Urinary bladder (tissue), 4 donors: ENCODE data around the gene NEK1. TPM values are rescaled to one million over a fixed set of nuclear protein-coding genes. Genes with fewer than 3 reads are reported as not detected.
"Not testable (repeated sequence)": the region's sequence is repeated elsewhere in the genome, so short reads cannot be mapped to it uniquely, and the experiment has no call there.

ENCODE experiments used
- DNase-seq: peaks from one replicate; pipeline ENCODE4 v3.0.0-alpha.2; 2015; ENCODE audit errors: extremely low spot score
- H3K27ac ChIP-seq: one replicate; pipeline ENCODE4 v1.5.1; 2013; ENCODE audit warnings: low read depth, mild to moderate bottlenecking, moderate library complexity
- H3K36me3 ChIP-seq: one replicate; pipeline ENCODE4 v1.6.1; 2013; ENCODE audit warnings: mild to moderate bottlenecking, moderate library complexity; ENCODE audit not compliant: insufficient read depth
- H3K4me1 ChIP-seq: one replicate; pipeline ENCODE4 v1.6.1; 2013; ENCODE audit warnings: mild to moderate bottlenecking, moderate library complexity; ENCODE audit not compliant: insufficient read depth
- H3K4me3 ChIP-seq: one replicate; pipeline ENCODE4 v1.5.1; 2013; ENCODE audit warnings: low read depth, low read length
- WGBS: extraction: QIAGEN DNeasy Blood & Tissue Kit; methylation state at CpG from one replicate; pipeline ENCODE4 v1.1.7; 2013; 5-methylcytosine and 5-hydroxymethylcytosine counted together
- polyA plus RNA-seq: library from polyadenylated mRNA; stranded (reverse); fragments of 200-250 nt; gene quantifications from one replicate; pipeline ENCODE4 v1.2.3, GENCODE V29; 2013
- total RNA-seq: library from RNA; depleted of rRNA; stranded (reverse); fragments of >200 nt; gene quantifications from one replicate; pipeline ENCODE4 v1.2.3, GENCODE V29; 2014
- donor health status: healthy with polysubstance abuse.
- donor health status: healthy.

Gene NEK1
- total and polyA plus RNA-seq, 2 donors = 10.0 to 40.8 TPM

- Histone ChIP-seq H3K4me3 (no peak overlapping the region), H3K27ac (no peak overlapping the region), H3K36me3 (no peaks in the 10 kb centered on the region), H3K4me1 (no peaks in the 10 kb centered on the region)
- no peak for DNase-seq
- WGBS = 45% methylated on average over 1 of the region's 1 CpG
These were observed 8.1 kb downstream of the NEK1 start for GRCh38 chr4:169604131-169604900.

DNA sequence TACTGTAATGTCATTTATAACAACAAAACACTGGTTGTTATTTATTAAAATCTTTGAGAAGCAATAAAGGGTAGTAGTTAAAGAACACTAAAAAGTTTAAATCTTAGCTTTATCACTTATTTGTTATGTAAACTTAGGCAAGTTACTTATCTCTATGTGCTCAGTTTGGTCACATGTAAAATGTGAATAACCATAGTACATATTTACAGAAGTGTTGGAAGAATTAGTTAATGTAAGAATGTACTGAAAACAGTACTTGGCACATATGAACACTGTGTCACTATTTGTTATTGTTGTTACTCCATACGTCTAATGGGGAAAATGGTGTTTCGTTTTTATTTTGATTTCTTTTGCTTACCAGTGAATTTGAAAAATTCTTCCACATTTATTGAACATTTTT is 9.1 kb downstream of the NEK1 start:
- Histone ChIP-seq H3K36me3 (no peaks in the 10 kb centered on the region), H3K4me3 (no peak overlapping the region), H3K4me1 (no peaks in the 10 kb centered on the region), H3K27ac (no peak overlapping the region)
- no peak for DNase-seq
- WGBS = 94% methylated on average over 2 of the region's 2 CpGs

DNA sequence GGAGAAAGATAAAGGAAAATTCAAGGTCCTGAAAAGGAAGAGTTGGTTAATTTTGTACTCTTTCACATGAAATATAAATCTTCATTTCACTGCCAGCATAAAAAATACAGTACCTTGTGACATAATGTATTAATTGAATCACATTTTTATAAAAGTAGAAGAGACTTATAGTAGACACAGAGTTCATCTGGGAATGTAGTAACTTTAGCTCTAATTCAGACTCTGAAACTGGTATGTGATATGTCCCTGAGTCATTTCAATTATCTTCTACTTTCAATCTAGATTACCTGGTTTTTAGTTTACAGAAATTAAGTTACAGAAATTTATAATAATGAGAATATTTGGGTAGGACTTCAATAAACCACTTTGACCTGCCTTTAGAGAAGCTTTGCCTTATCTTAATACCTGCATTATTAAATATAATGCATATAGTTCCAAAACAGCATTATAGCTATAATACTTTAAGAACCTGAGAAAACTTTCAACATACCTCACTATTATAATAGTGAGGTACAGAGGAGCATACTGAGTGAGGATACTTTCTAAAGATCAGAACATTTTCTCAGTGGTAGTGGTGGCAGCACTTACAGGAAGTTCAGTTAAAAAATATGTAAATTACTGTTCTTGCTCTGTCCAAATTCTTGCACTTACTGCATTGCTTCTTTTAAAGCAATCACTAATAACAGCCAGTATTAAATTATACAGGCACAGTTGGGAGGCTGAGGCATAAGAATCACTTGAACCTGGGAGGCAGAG is 11.2 kb downstream of the NEK1 start:
- H3K36me3 ChIP-seq = no peaks in the 10 kb centered on the region

DNA sequence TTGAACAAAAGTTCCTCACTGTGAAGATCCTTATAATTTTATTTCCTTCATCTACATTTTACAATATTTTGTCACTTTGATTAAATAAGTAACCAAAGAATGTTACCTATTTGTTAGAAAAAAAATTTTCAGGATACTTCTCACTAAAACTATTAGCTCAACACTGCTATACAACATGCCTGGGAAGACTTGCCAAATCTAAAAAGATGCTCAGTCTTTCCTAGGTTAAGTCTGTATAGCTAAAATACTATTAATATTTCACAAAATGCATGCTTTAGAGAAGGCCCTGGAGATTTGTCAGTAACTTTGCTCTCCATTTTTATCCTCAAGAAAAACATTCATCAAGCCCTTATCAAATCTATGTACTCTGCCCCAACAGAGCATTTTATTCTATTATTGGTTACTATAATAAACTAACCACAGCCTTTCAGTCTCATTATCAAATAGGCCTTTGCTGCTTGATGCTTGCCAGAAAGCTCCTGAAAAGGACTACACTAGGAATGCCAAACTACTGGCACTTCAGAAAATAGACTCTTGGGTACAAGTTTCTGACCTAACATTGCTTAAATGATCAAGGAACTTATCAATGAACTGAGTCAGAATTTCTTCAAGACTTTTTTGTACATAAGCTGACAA is 17.7 kb downstream of the NEK1 start:
- Histone ChIP-seq H3K4me3 (no peak overlapping the region), H3K36me3 (peaks cover 2% of the 10 kb centered on the region), H3K27ac (no peak overlapping the region), H3K4me1 (no peaks in the 10 kb centered on the region)
- DNase-seq = no peak

More for the DNA sequence above, 11.2 kb downstream of the NEK1 start:
- no peak for DNase-seq
- peak overlapping the region; percentile 38 for H3K27ac ChIP-seq
- no peak overlapping the region for H3K4me3 ChIP-seq
- H3K4me1 ChIP-seq = no peaks in the 10 kb centered on the region

GRCh38 chr4:169593050-169593560 is 19.3 kb downstream of the NEK1 start:
- DNase-seq = no peak
- Histone ChIP-seq H3K36me3 (peaks cover 2% of the 10 kb centered on the region), H3K4me1 (no peaks in the 10 kb centered on the region), H3K4me3 (no peak overlapping the region), H3K27ac (no peak overlapping the region)
- 88% methylated on average over 1 of the region's 1 CpG for WGBS

DNA sequence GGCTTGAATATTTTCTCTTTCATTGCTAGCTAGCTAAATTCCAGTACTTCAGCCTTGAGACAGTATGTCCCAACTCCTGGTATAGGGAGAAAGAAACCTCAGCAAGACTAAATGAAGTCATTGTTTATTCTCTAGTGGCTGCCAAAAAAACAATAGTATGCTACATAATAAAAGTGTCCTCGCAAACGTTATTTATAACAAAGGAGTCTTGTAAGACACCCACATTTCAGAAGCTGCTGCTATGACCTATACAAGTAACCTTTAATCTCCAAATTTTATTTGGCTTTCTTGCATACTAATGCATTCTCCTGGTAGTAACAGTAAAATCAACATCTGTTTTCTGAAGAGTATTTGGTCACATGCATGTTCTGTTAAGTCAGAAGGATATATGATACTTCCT is 28.8 kb downstream of the NEK1 start:
- Histone ChIP-seq H3K36me3 (peaks cover 5% of the 10 kb centered on the region), H3K27ac (no peak overlapping the region), H3K4me1 (no peaks in the 10 kb centered on the region), H3K4me3 (no peak overlapping the region)
- WGBS = 17% methylated on average over 2 of the region's 2 CpGs
- no peak for DNase-seq

DNA sequence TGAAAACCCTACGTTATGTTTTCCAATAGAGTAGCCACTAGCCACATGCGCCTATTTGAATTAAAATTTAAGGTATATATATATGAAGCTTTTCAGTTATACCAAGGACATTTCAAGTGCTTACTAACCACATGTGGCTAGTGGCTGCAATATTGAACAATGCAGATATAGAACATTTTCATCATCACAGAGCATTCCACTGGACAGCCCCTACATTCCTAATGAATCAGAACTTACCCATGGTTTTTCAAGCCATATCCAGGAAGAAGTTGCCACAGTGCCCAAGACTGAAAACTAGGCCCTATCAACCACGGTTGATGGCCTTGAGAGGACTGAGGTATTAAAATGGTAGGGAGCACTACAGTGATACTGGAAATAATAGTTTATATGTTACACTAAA is 29.7 kb downstream of the NEK1 start:
- DNase-seq = no peak
- Histone ChIP-seq H3K4me3 (no peak overlapping the region), H3K36me3 (peaks cover 3% of the 10 kb centered on the region), H3K4me1 (no peaks in the 10 kb centered on the region), H3K27ac (no peak overlapping the region)
- WGBS = over 99% methylated on average over 3 of the region's 3 CpGs

GRCh38 chr4:169582203-169582602 is 30.2 kb downstream of the NEK1 start:
- Histone ChIP-seq H3K27ac (no peak overlapping the region), H3K36me3 (peaks cover 3% of the 10 kb centered on the region), H3K4me3 (no peak overlapping the region), H3K4me1 (no peaks in the 10 kb centered on the region)
- no peak for DNase-seq
- WGBS = 85% methylated on average over 2 of the region's 2 CpGs

DNA sequence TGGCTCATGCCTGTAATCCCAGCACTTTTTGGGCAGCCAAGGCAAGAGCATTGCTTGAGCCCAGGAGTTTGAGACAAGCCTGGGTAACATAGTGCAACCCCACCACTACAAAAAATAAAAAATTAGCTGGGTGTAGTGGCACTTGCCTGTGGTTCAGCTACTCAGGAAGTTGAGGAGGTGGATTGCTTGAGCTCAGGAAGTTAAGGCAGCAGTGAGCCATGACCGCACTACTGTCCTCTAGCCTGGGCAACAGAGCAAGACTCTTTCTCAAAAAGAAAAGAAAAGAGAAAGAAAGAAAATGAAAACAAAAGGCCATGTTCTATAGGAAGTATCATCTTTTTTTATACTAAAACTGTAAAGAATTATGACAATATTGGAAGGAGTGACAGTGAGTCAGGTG is 38.5 kb downstream of the NEK1 start:
- H3K4me3 ChIP-seq = no peak overlapping the region
- H3K36me3 ChIP-seq = no peaks in the 10 kb centered on the region
- H3K27ac ChIP-seq = no peak overlapping the region
- 98% methylated on average over 1 of the region's 1 CpG for WGBS
- H3K4me1 ChIP-seq = no peaks in the 10 kb centered on the region
- DNase-seq = no peak

- no peak overlapping the region for H3K4me3 ChIP-seq
- 89% methylated on average over 4 of the region's 4 CpGs for WGBS
- DNase-seq = no peak
- H3K27ac ChIP-seq = no peak overlapping the region
- H3K4me1 ChIP-seq = no peaks in the 10 kb centered on the region
- H3K36me3 ChIP-seq = peaks cover 1% of the 10 kb centered on the region
These were observed 40.9 kb downstream of the NEK1 start for GRCh38 chr4:169571435-169571834.

GRCh38 chr4:169571012-169571411 is 41.4 kb downstream of the NEK1 start:
- WGBS = 88% methylated on average over 2 of the region's 3 CpGs
- not testable (repeated sequence) for H3K36me3 ChIP-seq, DNase-seq, H3K4me3 ChIP-seq, H3K27ac ChIP-seq, H3K4me1 ChIP-seq

- DNase-seq, H3K36me3 ChIP-seq, H3K27ac ChIP-seq, H3K4me1 ChIP-seq, H3K4me3 ChIP-seq: not testable (repeated sequence)
- 95% methylated on average over 26 of the region's 26 CpGs for WGBS
These were observed 42.1 kb downstream of the NEK1 start for GRCh38 chr4:169570266-169570665.

- H3K4me1 ChIP-seq, H3K27ac ChIP-seq, H3K36me3 ChIP-seq, H3K4me3 ChIP-seq, DNase-seq: not testable (repeated sequence)
- 90% methylated on average over 3 of the region's 3 CpGs for WGBS
These were observed 43.2 kb downstream of the NEK1 start for GRCh38 chr4:169569188-169569587.

DNA sequence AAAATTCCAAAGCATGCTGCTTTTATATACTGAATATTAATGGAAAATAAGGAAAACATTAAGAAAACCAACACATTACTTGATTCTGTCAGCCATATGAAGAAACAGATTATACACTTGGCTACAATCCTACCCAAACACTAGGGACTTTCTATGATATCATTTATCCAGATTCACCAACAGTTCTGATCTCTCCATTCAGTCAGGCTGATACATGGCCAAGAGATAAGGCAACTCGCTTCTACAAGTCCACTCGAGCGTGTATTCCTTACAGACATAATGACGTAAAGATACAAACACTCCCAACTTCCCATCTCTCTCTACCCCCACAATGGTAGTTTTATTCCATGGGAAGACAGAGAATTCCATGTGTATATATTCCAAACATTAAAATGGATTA is 44.5 kb downstream of the NEK1 start:
- WGBS = 58% methylated on average over 4 of the region's 4 CpGs
- no peaks in the 10 kb centered on the region for H3K4me1 ChIP-seq
- DNase-seq = no peak
- H3K27ac ChIP-seq = no peak overlapping the region
- H3K4me3 ChIP-seq = no peak overlapping the region
- peaks cover 1% of the 10 kb centered on the region for H3K36me3 ChIP-seq
